DOHH2 (cell line): ENCODE measurements around the gene GAMT.

Experiments used
- EZH2phosphoT487 ChIP-seq: fragments of 200-600 bp; sonication (generic); IDR thresholded peaks from 2 replicates; pipeline ENCODE4 v1.6.1; 2017; ENCODE audit warnings: borderline replicate concordance, mild to moderate bottlenecking, antibody characterized with exemption, low read length, moderate library complexity, mixed read lengths
- TF ChIP-seq, protein P1 (sequence below): fragments of 200-600 bp; sonication (generic); IDR thresholded peaks from one replicate; pipeline ENCODE4 v1.5.1; 2014; ENCODE audit warnings: antibody characterized with exemption, mild to moderate bottlenecking, low read depth, low read length; ENCODE audit not compliant: poor library complexity, severe bottlenecking

DNA sequence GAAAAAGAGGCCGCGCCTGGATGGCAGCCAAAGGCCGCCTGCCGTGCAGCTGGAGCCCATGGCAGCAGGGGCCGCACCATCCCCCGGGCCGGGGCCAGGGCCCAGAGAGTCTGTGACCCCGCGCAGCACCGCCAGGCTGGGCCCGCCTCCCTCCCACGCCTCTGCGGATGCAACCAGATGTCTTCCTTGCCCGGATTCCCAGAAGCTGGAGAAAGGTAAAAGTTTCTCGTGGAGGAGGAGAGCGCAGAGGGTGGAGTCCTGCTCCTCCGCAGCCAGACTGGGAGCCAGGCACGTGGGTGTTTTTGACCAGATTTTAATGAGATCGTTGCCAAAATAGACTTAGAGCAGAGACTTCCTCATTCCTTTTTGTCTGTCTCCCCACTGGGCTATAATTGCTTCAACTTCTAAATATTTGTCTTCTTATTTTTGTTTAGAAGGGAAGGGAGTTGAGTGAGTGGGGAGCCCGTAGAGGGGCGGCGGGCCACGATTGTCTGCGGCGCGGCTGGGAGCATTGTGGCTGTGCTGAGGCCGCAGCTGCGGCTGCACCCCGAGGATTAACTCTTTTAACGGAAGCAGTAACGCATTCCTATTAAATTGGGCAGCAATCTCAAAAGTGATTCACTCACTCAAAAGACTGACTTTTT is 40.4 kb downstream of the GAMT start:
- TF ChIP-seq, protein P1, sequence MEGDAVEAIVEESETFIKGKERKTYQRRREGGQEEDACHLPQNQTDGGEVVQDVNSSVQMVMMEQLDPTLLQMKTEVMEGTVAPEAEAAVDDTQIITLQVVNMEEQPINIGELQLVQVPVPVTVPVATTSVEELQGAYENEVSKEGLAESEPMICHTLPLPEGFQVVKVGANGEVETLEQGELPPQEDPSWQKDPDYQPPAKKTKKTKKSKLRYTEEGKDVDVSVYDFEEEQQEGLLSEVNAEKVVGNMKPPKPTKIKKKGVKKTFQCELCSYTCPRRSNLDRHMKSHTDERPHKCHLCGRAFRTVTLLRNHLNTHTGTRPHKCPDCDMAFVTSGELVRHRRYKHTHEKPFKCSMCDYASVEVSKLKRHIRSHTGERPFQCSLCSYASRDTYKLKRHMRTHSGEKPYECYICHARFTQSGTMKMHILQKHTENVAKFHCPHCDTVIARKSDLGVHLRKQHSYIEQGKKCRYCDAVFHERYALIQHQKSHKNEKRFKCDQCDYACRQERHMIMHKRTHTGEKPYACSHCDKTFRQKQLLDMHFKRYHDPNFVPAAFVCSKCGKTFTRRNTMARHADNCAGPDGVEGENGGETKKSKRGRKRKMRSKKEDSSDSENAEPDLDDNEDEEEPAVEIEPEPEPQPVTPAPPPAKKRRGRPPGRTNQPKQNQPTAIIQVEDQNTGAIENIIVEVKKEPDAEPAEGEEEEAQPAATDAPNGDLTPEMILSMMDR: no peak
- no peak for TF ChIP-seq EZH2phosphoT487
